Endometrial microvascular endothelial cells (primary cell): ENCODE measurements around the gene PCDHGB4. TPM values are rescaled to one million over a fixed set of nuclear protein-coding genes. Genes with fewer than 3 reads are reported as not detected.
"Not testable (repeated sequence)": the region's sequence is repeated elsewhere in the genome, so short reads cannot be mapped to it uniquely, and the experiment has no call there.

ENCODE experiments used
- in situ Hi-C: cut with HindIII; loops from 2 replicates; pipeline ENCODE4 v1.10.0; 2017; ENCODE audit warnings: low sequenced_read_pairs, low pct_unique_long_range_greater_than_20kb; ENCODE audit errors: inconsistent ontology term
- total RNA-seq: library from RNA; depleted of rRNA; stranded (reverse); fragments of >200 nt; gene quantifications from one replicate; pipeline ENCODE4 v1.2.3, GENCODE V29; 2015; ENCODE audit errors: inconsistent ontology term

PCDHGB4 gene
- total RNA-seq, 1 donor from 2014 or later = 2.4 TPM

DNA sequence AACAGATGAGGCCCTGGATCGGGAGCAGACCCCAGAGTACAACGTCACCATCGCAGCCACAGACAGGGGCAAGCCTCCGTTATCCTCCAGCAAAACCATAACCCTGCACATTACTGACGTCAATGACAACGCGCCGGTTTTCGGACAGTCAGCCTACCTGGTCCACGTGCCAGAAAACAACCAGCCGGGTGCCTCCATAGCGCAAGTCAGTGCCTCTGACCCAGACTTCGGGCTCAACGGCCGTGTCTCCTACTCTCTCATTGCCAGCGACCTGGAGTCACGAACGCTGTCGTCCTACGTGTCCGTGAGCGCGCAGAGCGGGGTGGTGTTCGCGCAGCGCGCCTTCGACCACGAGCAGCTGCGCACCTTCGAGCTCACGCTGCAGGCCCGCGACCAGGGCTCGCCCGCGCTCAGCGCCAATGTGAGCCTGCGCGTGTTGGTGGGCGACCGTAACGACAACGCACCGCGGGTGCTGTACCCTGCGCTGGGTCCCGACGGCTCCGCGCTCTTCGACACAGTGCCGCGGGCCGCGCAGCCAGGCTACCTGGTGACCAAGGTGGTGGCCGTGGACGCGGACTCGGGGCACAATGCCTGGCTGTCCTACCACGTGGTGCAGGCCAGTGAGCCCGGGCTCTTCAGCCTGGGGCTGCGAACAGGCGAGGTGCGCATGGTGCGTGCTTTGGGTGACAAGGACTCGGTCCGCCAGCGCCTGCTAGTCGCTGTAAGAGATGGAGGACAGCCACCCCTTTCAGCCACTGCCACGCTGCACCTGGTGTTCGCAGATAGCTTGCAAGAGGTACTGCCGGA is 31.8 kb downstream of the PCDHGB4 start:
- in situ Hi-C loops = no loop called here

GRCh38 chr5:141420855-141421488 is 33.5 kb downstream of the PCDHGB4 start, which contains the start of gene PCDHGA11:
Gene PCDHGA11, plus strand, starts transcription at chr5:141421051. Its CDS starts 177 bp downstream, at chr5:141421228.
- in situ Hi-C loops = no loop called here

GRCh38 chr5:141421489-141421855 is 34.0 kb downstream of the PCDHGB4 start:
- in situ Hi-C loops = no loop called here

DNA sequence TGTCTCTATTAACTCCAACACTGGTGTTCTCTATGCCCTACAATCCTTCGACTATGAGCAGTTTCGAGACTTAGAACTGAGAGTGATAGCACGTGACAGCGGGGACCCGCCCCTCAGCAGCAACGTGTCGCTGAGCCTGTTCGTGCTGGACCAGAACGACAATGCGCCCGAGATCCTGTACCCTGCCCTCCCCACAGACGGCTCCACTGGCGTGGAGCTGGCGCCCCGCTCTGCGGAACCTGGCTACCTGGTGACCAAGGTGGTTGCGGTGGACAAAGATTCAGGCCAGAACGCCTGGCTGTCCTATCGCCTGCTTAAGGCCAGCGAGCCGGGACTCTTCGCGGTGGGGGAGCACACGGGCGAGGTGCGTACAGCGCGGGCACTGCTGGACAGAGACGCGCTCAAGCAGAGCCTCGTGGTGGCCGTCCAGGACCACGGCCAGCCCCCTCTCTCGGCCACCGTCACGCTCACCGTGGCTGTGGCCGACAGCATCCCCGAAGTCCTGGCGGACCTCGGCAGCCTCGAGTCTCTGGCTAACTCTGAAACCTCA is 35.3 kb downstream of the PCDHGB4 start:
- in situ Hi-C loops = no loop called here

- in situ Hi-C loops = no loop called here
Observed at GRCh38 chr5:141427783-141428426, 40.4 kb downstream of the PCDHGB4 start.

- in situ Hi-C loops = no loop called here
Observed at GRCh38 chr5:141430332-141431113, 43.0 kb downstream of the PCDHGB4 start, which contains the start of gene PCDHGA12. Gene PCDHGA12, plus strand, starts transcription at chr5:141430507. Its CDS starts 253 bp downstream, at chr5:141430760.

DNA sequence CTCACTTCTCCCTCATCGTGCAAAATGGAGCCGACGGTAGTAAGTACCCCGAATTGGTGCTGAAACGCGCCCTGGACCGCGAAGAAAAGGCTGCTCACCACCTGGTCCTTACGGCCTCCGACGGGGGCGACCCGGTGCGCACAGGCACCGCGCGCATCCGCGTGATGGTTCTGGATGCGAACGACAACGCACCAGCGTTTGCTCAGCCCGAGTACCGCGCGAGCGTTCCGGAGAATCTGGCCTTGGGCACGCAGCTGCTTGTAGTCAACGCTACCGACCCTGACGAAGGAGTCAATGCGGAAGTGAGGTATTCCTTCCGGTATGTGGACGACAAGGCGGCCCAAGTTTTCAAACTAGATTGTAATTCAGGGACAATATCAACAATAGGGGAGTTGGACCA is 43.8 kb downstream of the PCDHGB4 start:
- in situ Hi-C loops = no loop called here

DNA sequence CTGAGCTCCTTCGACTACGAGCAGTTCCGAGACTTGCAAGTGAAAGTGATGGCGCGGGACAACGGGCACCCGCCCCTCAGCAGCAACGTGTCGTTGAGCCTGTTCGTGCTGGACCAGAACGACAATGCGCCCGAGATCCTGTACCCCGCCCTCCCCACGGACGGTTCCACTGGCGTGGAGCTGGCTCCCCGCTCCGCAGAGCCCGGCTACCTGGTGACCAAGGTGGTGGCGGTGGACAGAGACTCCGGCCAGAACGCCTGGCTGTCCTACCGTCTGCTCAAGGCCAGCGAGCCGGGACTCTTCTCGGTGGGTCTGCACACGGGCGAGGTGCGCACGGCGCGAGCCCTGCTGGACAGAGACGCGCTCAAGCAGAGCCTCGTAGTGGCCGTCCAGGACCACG is 44.8 kb downstream of the PCDHGB4 start:
- in situ Hi-C loops = not testable (repeated sequence)

- in situ Hi-C loops = not testable (repeated sequence)
Observed at GRCh38 chr5:141432726-141433125, 45.2 kb downstream of the PCDHGB4 start.

GRCh38 chr5:141434006-141434405 is 46.5 kb downstream of the PCDHGB4 start:
- in situ Hi-C loops = no loop called here

DNA sequence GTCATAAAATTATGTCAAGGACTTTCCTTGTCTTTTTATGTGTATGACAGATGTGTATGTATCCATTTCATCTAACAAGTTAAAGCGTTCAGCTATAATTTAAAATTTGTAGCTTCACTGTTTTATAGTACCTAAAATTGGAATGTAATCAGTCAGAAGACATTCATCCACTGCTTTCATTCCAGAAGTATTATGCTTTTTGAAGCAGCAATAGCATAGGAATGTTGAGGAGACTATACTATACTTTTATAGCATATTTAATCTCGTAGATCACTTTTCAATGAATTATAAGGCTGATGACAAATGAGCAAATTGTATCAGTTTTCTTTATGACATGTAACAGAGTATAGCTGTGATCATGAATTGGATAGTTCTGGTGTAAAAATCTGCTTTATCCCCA is 49.7 kb downstream of the PCDHGB4 start:
- in situ Hi-C loops = no loop called here

DNA sequence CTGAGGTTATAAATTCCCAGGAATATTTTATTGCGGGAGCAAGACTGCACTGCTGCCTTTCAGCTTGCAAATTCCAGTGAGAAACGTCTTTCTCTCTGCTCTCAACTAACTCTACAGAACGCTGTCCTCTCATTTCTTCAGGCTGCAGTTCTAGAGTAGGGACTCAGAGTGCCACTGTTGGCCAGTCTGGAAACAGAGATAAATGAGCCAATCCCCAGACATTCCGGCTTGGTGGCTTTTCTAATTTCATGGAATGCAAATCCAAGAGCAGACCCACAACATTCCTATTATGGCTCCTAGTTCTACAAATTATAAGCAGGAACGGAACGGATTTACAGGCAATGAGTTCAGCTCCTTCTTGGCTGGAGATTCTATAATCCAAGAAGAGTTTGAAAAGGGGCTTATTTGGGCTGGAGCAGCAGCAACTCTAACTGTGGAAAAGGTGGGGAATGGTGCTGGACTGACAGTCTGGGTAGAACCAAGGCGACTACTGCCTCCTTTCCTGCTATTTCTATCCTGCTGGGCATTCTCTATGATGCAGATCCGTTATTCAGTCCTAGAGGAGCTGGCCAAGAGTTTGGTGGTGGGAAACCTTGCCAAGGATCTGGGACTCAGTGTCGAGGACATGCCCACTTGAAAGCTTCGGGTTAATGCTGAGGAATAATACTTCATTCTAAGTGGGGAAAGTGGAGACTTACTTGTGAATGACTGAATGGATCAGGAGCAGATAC is 52.1 kb downstream of the PCDHGB4 start:
- in situ Hi-C loops = no loop called here

Other genes starting within 250 kb of the PCDHGB4 start
- 0.28 TPM for gene PCDHB6, start 237.6 kb upstream of the PCDHGB4 start, total RNA-seq
- 1.2 TPM for gene PCDHB7, start 215.1 kb upstream of the PCDHGB4 start, total RNA-seq
- not detected for gene PCDHB8, start 209.9 kb upstream of the PCDHGB4 start, total RNA-seq
- gene PCDHB16, start 205.3 kb upstream of the PCDHGB4 start, total RNA-seq = 0.28 TPM
- not detected for gene PCDHB9, start 200.5 kb upstream of the PCDHGB4 start, total RNA-seq
- gene PCDHB10, start 195.3 kb upstream of the PCDHGB4 start, total RNA-seq = 0.19 TPM
- 0.19 TPM for gene PCDHB11, start 188.1 kb upstream of the PCDHGB4 start, total RNA-seq
- gene PCDHB12, start 179.0 kb upstream of the PCDHGB4 start, total RNA-seq = not detected
- gene PCDHB13, start 173.8 kb upstream of the PCDHGB4 start, total RNA-seq = 0.65 TPM
- gene PCDHB14, start 164.4 kb upstream of the PCDHGB4 start, total RNA-seq = 0.37 TPM
- gene PCDHB15, start 142.3 kb upstream of the PCDHGB4 start, total RNA-seq = not detected
- 0.09 TPM for gene SLC25A2, start 83.6 kb upstream of the PCDHGB4 start, total RNA-seq
- gene TAF7, start 66.9 kb upstream of the PCDHGB4 start, total RNA-seq = 45.0 TPM
- 0.09 TPM for gene PCDHGA1, start 57.2 kb upstream of the PCDHGB4 start, total RNA-seq
- 0.84 TPM for gene PCDHGA2, start 48.9 kb upstream of the PCDHGB4 start, total RNA-seq
- 1.3 TPM for gene PCDHGA3, start 43.9 kb upstream of the PCDHGB4 start, total RNA-seq
- 0.74 TPM for gene PCDHGB1, start 37.6 kb upstream of the PCDHGB4 start, total RNA-seq
- gene PCDHGA4, start 32.7 kb upstream of the PCDHGB4 start, total RNA-seq = 3.2 TPM
- 2.0 TPM for gene PCDHGB2, start 27.7 kb upstream of the PCDHGB4 start, total RNA-seq
- 0.46 TPM for gene PCDHGA5, start 23.5 kb upstream of the PCDHGB4 start, total RNA-seq
- 0.65 TPM for gene PCDHGB3, start 17.5 kb upstream of the PCDHGB4 start, total RNA-seq
- 1.2 TPM for gene PCDHGA6, start 13.8 kb upstream of the PCDHGB4 start, total RNA-seq
- gene PCDHGA7, start 5.0 kb upstream of the PCDHGB4 start, total RNA-seq = 1.0 TPM
- under 0.01 TPM for gene PCDHGA8, start 4.9 kb downstream of the PCDHGB4 start, total RNA-seq
- 3.7 TPM for gene PCDHGB5, start 10.2 kb downstream of the PCDHGB4 start, total RNA-seq
- gene PCDHGA9, start 15.1 kb downstream of the PCDHGB4 start, total RNA-seq = 0.19 TPM
- 1.0 TPM for gene PCDHGB6, start 20.3 kb downstream of the PCDHGB4 start, total RNA-seq
- gene PCDHGA10, start 25.3 kb downstream of the PCDHGB4 start, total RNA-seq = 1.1 TPM
- gene PCDHGB7, start 30.0 kb downstream of the PCDHGB4 start, total RNA-seq = 1.2 TPM
- 4.5 TPM for gene PCDHGA11, start 33.4 kb downstream of the PCDHGB4 start, total RNA-seq
- gene PCDHGA12, start 42.8 kb downstream of the PCDHGB4 start, total RNA-seq = 0.74 TPM
- gene PCDHGC3, start 88.3 kb downstream of the PCDHGB4 start, total RNA-seq = 8.1 TPM
- not detected for gene PCDHGC4, start 97.3 kb downstream of the PCDHGB4 start, total RNA-seq
- not detected for gene PCDHGC5, start 101.4 kb downstream of the PCDHGB4 start, total RNA-seq
- gene DIAPH1, start 231.3 kb downstream of the PCDHGB4 start, total RNA-seq = 91.6 TPM
- gene HDAC3, start 249.2 kb downstream of the PCDHGB4 start, total RNA-seq = 43.5 TPM
- 9.0 TPM for gene RELL2, start 249.3 kb downstream of the PCDHGB4 start, total RNA-seq